Tibial nerve (tissue), 4 donors: Measurements from ENCODE around the gene CCDC74A. TPM values are rescaled to one million over a fixed set of nuclear protein-coding genes. Genes with fewer than 3 reads are reported as not detected.
"Not testable (repeated sequence)": the region's sequence is repeated elsewhere in the genome, so short reads cannot be mapped to it uniquely, and the experiment has no call there.

Experiments
- DNase-seq, 2 donors: peaks; one replicate each; pipeline ENCODE4 v3.0.0-alpha.2; 2019; ENCODE audit warnings: low spot score in 2 of 2
- H3K27ac ChIP-seq, 4 donors: fragments of 200-600 bp; sonication (generic) in 3 of 4; one replicate each; pipeline ENCODE4 v1.5.1; 2017 to 2019; ENCODE audit warnings: mild to moderate bottlenecking in 1 of 4
- H3K27me3 ChIP-seq, 2 donors: fragments of 200-600 bp; sonication (generic) in 1 of 2; one replicate each; pipeline versions ENCODE4 v1.5.1 to v1.6.0; 2017 to 2019
- H3K36me3 ChIP-seq, 3 donors: fragments of 200-600 bp; sonication (generic); one replicate each; pipeline ENCODE4 v1.5.1; 2018 to 2019
- H3K4me1 ChIP-seq, 4 donors: fragments of 200-600 bp; sonication (generic) in 3 of 4; one replicate each; pipeline ENCODE4 v1.5.1; 2017 to 2019
- H3K4me3 ChIP-seq, 4 donors: fragments of 200-600 bp; sonication (generic) in 3 of 4; one replicate each; pipeline ENCODE4 v1.5.1; 2017 to 2019; ENCODE audit warnings: mild to moderate bottlenecking in 1 of 4, moderate library complexity in 1 of 4
- H3K9me3 ChIP-seq, 4 donors: fragments of 200-600 bp; sonication (generic) in 3 of 4; one replicate each; pipeline ENCODE4 v1.5.1; 2017 to 2019
- CTCF ChIP-seq, 5 experiments: fragments of 200-600 bp in 3 of 5; fragments of 450-650 bp in 2 of 5; sonication (generic) in 3 of 5; IDR thresholded peaks; one replicate each; pipeline ENCODE4 v1.5.1; 2016 to 2019; ENCODE audit warnings: antibody characterized with exemption in 5 of 5, mild to moderate bottlenecking in 3 of 5, moderate library complexity in 2 of 5
- EP300 ChIP-seq, 2 donors: sonication (generic); formaldehyde crosslinking; IDR thresholded peaks; one replicate each; pipeline ENCODE4 v1.6.1; 2017; ENCODE audit warnings: antibody characterized with exemption in 2 of 2, mild to moderate bottlenecking in 1 of 2
- POLR2A ChIP-seq, 2 donors: fragments of 450-650 bp; IDR thresholded peaks; one replicate each; pipeline ENCODE4 v1.6.1; 2017; ENCODE audit warnings: antibody characterized with exemption in 2 of 2, mild to moderate bottlenecking in 2 of 2, moderate library complexity in 2 of 2
- WGBS, 2 donors: methylation state at CpG; one replicate each; pipeline ENCODE4 v1.1.5; 2018; 5-methylcytosine and 5-hydroxymethylcytosine counted together
- total RNA-seq, 4 donors: library from RNA; depleted of rRNA; stranded (reverse); fragments of >200 nt; gene quantifications; one replicate each; pipeline ENCODE4 v1.1.0, GENCODE V29; 2016

Gene CCDC74A
- total RNA-seq, 4 donors from 2014 or later: 19.5 to 50.2 (median 34.1) TPM

DNA sequence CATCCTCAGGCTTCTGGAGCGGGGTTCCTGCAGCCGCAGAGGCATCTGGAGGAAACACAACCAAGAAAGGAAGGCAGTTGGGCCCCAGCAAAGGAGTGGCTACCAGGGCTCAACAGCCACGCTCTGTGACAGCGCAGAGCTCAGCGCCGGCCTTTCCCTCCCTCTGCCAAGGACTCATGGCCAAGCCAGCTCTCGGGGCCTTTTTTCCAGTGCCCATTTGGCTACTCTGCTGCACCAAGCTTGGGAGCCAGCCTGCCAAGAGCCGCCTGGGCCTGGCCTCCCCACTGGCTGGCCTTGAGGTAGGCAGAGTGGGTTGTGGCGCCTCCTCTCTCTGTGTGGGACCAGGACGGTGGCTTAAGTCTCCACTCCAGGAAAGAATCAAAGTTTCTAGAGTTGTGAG is 7.2 kb upstream of the CCDC74A start:
- no peak overlapping the region for H3K4me3 ChIP-seq
- H3K27ac ChIP-seq: no peak overlapping the region
- no peak for DNase-seq
- no peaks in the 10 kb centered on the region for H3K9me3 ChIP-seq
- H3K36me3 ChIP-seq: peaks cover 0 to 57% (median 4%) of the 10 kb centered on the region in 3 donors
- no peaks in the 10 kb centered on the region for H3K27me3 ChIP-seq
- WGBS, 2 donors: 93 to 97% methylated on average over 10 of the region's 10 CpGs
- no peak for TF ChIP-seq EP300 (IDR thresholded peaks at IDR 0.05)
- TF ChIP-seq CTCF (IDR thresholded peaks at IDR 0.05): no peak
- no peak for TF ChIP-seq POLR2A (IDR thresholded peaks at IDR 0.05)
- H3K4me1 ChIP-seq: no peaks in the 10 kb centered on the region

DNA sequence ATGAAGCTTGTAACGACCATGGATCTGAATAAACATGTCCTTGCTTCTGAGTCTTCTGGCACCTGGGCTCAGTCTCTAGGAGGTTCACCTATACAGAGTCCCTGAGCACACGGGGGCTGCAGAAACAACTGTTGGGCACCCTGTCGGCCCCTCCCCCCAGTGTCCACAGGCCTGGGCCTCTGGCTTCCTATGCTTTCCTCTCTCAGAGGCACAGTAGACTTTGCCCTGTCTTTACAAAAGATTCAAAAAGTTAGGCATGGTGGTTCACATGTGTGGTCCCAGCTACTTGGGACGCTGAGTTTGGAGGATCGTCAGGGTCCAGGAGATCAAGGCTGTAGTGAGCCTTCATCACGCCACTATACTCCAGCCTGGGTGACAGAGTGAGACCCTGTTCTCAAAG is 6.2 kb upstream of the CCDC74A start:
- not testable (repeated sequence) for DNase-seq, H3K4me3 ChIP-seq, H3K27me3 ChIP-seq, H3K27ac ChIP-seq, H3K4me1 ChIP-seq, H3K9me3 ChIP-seq
- 80 to 84% methylated on average over 6 of the region's 6 CpGs for WGBS, 2 donors
- peaks cover 0 to 47% (median 4%) of the 10 kb centered on the region in 3 donors for H3K36me3 ChIP-seq

GRCh38 chr2:131521961-131522781 is 5.5 kb upstream of the CCDC74A start:
- 74 to 86% methylated on average over 20 of the region's 20 CpGs for WGBS, 2 donors
- H3K4me3 ChIP-seq: no peak overlapping the region
- H3K36me3 ChIP-seq: peaks cover 0 to 40% (median 4%) of the 10 kb centered on the region in 3 donors
- peaks cover 0 to 1% (median 0%) of the 10 kb centered on the region in 4 donors for H3K4me1 ChIP-seq
- no peak for TF ChIP-seq POLR2A (IDR thresholded peaks at IDR 0.05)
- TF ChIP-seq CTCF (IDR thresholded peaks at IDR 0.05): no peak
- TF ChIP-seq EP300 (IDR thresholded peaks at IDR 0.05): no peak
- no peaks in the 10 kb centered on the region for H3K9me3 ChIP-seq
- no peaks in the 10 kb centered on the region for H3K27me3 ChIP-seq
- H3K27ac ChIP-seq: no peak overlapping the region
- no peak for DNase-seq

DNA sequence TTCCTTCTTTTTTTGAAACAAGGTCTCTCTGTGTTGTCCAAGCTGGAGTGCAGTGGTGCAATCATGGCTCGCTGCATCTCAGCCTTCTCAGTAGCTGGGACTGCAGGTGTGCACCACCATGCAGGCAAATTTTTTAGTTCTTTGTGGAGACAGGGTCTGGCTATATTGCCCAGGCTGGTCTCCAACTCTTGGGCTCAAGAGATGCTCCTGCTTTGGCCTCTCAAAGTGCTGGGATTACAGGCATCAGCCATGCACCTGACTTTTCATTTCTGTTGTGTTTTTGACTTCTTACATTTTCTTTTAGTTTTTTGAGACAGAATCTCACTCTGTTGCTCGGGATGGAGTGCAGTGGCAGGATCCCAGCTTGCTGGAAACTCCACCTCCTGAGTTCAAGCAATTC is 2.4 kb upstream of the CCDC74A start:
- not testable (repeated sequence) for DNase-seq, H3K27me3 ChIP-seq, H3K9me3 ChIP-seq, H3K27ac ChIP-seq, H3K4me3 ChIP-seq
- peaks cover 0 to 17% (median 0%) of the 10 kb centered on the region in 4 donors for H3K4me1 ChIP-seq
- WGBS, 2 donors: 81 to 89% methylated on average over 2 of the region's 2 CpGs
- peaks cover 0 to 11% (median 0%) of the 10 kb centered on the region in 3 donors for H3K36me3 ChIP-seq

- peak overlapping the region in 2 of 4 donors; percentile 40 to 53 for H3K4me3 ChIP-seq
- H3K27ac ChIP-seq, H3K27me3 ChIP-seq, H3K9me3 ChIP-seq, DNase-seq, H3K36me3 ChIP-seq: not testable (repeated sequence)
- H3K4me1 ChIP-seq: peaks cover 0 to 17% (median 0%) of the 10 kb centered on the region in 4 donors
- 62 to 65% methylated on average over 16 to 22 of the region's 26 CpGs for WGBS, 2 donors
Observed at GRCh38 chr2:131528981-131529863, 1.5 kb downstream of the CCDC74A start.

GRCh38 chr2:131529864-131530445 is 2.3 kb downstream of the CCDC74A start:
- H3K9me3 ChIP-seq, H3K36me3 ChIP-seq, H3K27ac ChIP-seq, DNase-seq, H3K4me3 ChIP-seq, H3K27me3 ChIP-seq: not testable (repeated sequence)
- peaks cover 0 to 17% (median 0%) of the 10 kb centered on the region in 4 donors for H3K4me1 ChIP-seq
- 93% methylated on average over 5 of the region's 5 CpGs for WGBS, 2 donors

GRCh38 chr2:131530626-131531344 is 3.1 kb downstream of the CCDC74A start:
- peaks cover 0 to 17% (median 0%) of the 10 kb centered on the region in 4 donors for H3K4me1 ChIP-seq
- WGBS, 2 donors: 72 to 91% methylated on average over 8 to 15 of the region's 22 CpGs
- not testable (repeated sequence) for H3K9me3 ChIP-seq, H3K27me3 ChIP-seq, DNase-seq, H3K4me3 ChIP-seq, H3K27ac ChIP-seq, H3K36me3 ChIP-seq

- not testable (repeated sequence) for H3K36me3 ChIP-seq
- 81 to 94% methylated on average over 5 of the region's 11 CpGs for WGBS, 2 donors
Observed at GRCh38 chr2:131531547-131532185, 4.0 kb downstream of the CCDC74A start.

GRCh38 chr2:131532723-131533608 is 5.3 kb downstream of the CCDC74A start:
- not testable (repeated sequence) for DNase-seq, H3K36me3 ChIP-seq, H3K27ac ChIP-seq, H3K27me3 ChIP-seq, H3K9me3 ChIP-seq, H3K4me3 ChIP-seq
- 91 to 94% methylated on average over 15 to 17 of the region's 23 CpGs for WGBS, 2 donors
- peaks cover 0 to 10% (median 0%) of the 10 kb centered on the region in 4 donors for H3K4me1 ChIP-seq

More at GRCh38 chr2:131531547-131532185, 4.0 kb downstream of the CCDC74A start:
- H3K27ac ChIP-seq, H3K4me3 ChIP-seq, H3K9me3 ChIP-seq, H3K27me3 ChIP-seq, DNase-seq: not testable (repeated sequence)
- peaks cover 0 to 17% (median 0%) of the 10 kb centered on the region in 4 donors for H3K4me1 ChIP-seq
